Peyer's patch (tissue), 4 donors: Measurements from ENCODE around the gene KCNMA1. TPM values are rescaled to one million over a fixed set of nuclear protein-coding genes. Genes with fewer than 3 reads are reported as not detected.

Experiments used
- DNase-seq, 3 donors: peaks; one replicate each; pipeline ENCODE4 v3.0.0-alpha.2; 2017 to 2019
- H3K27ac ChIP-seq, 4 donors: fragments of 200-600 bp; sonication (generic); one replicate each; pipeline ENCODE4 v1.5.1; 2016 to 2019
- H3K27me3 ChIP-seq, 2 donors: fragments of 200-600 bp; sonication (generic); one replicate each; pipeline ENCODE4 v1.5.1; 2019
- H3K36me3 ChIP-seq, 3 donors: fragments of 200-600 bp; sonication (generic); one replicate each; pipeline ENCODE4 v1.5.1; 2016 to 2019
- H3K4me1 ChIP-seq, 4 donors: fragments of 200-600 bp; sonication (generic); one replicate each; pipeline ENCODE4 v1.5.1; 2016 to 2019
- H3K4me3 ChIP-seq, 4 donors: fragments of 200-600 bp; sonication (generic); 1 replicate in 3 of 4; 2 replicates in 1 of 4; pipeline ENCODE4 v1.5.1; 2016 to 2019; ENCODE audit warnings: mild to moderate bottlenecking in 1 of 4
- H3K9me3 ChIP-seq, 4 donors: fragments of 200-600 bp; sonication (generic); one replicate each; pipeline ENCODE4 v1.5.1; 2016 to 2019; ENCODE audit warnings: mild to moderate bottlenecking in 1 of 4
- POLR2A ChIP-seq, 2 donors: fragments of 450-650 bp; IDR thresholded peaks; one replicate each; pipeline ENCODE4 v1.5.1; 2017; ENCODE audit warnings: antibody characterized with exemption in 2 of 2, mild to moderate bottlenecking in 2 of 2, moderate library complexity in 2 of 2
- total RNA-seq, 4 donors: library from RNA; depleted of rRNA; stranded (reverse); fragments of >200 nt; gene quantifications; one replicate each; pipeline ENCODE4 v1.1.0, GENCODE V29; 2016
- TF ChIP-seq, protein P1 (sequence below), 6 experiments: fragments of 450-650 bp in 4 of 6; fragments of 200-600 bp in 2 of 6; sonication (generic) in 1 of 6; IDR thresholded peaks; one replicate each; pipeline ENCODE4 v1.5.1; 2017 to 2019; ENCODE audit warnings: antibody characterized with exemption in 6 of 6, mild to moderate bottlenecking in 3 of 6, moderate library complexity in 1 of 6

KCNMA1 gene
- total RNA-seq, 4 donors from 2014 or later, result 17.8 to 29.1 (median 23.9) TPM

DNA sequence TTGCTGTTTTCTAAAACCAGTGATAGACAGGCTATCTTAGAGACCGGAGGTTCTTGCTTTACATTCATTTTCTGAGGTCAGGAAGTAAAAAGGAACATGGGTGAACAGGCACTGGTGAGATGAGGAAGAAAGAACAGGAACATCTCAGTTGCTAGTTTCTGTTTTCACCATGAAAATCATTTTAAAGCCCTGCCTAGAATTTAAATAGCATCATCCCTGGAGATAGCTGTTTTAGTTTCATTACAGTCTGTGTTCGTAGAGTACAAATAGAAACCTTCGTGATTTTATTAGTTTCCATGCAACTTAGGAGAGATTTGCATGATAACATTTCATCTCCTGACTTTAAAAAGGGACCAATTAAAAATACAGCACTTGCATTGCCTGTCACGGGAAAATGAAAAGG lies 14.7 kb downstream of the KCNMA1 start:
- Histone ChIP-seq H3K27ac (no peak overlapping the region), H3K4me1 (peaks cover 0 to 4% (median 0%) of the 10 kb centered on the region in 4 donors), H3K27me3 (no peaks in the 10 kb centered on the region), H3K4me3 (no peak overlapping the region), H3K9me3 (no peaks in the 10 kb centered on the region), H3K36me3 (no peaks in the 10 kb centered on the region)
- TF ChIP-seq, protein P1, sequence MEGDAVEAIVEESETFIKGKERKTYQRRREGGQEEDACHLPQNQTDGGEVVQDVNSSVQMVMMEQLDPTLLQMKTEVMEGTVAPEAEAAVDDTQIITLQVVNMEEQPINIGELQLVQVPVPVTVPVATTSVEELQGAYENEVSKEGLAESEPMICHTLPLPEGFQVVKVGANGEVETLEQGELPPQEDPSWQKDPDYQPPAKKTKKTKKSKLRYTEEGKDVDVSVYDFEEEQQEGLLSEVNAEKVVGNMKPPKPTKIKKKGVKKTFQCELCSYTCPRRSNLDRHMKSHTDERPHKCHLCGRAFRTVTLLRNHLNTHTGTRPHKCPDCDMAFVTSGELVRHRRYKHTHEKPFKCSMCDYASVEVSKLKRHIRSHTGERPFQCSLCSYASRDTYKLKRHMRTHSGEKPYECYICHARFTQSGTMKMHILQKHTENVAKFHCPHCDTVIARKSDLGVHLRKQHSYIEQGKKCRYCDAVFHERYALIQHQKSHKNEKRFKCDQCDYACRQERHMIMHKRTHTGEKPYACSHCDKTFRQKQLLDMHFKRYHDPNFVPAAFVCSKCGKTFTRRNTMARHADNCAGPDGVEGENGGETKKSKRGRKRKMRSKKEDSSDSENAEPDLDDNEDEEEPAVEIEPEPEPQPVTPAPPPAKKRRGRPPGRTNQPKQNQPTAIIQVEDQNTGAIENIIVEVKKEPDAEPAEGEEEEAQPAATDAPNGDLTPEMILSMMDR (IDR thresholded peaks at IDR 0.05), result no peak
- TF ChIP-seq POLR2A (IDR thresholded peaks at IDR 0.05), result no peak
- DNase-seq, result no peak

DNA sequence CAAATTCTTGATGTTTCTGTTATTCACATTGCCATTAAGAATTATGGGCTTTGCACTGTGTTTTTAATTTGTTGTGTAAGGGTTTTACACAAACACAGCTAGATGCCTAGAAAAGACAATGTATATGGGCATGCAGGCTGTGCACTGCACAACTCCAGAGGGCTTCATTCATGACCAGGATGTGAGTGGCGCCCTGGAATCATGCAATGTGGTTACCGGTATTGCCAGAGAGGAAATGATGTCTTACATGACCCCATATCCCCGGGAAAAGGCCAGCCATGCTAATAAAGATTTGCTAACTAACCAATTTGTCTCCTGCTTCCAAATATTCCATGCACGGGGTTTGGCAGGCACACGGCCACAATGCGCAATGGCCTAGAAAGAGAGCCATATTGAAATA lies 16.9 kb downstream of the KCNMA1 start:
- Histone ChIP-seq H3K36me3 (no peaks in the 10 kb centered on the region), H3K9me3 (no peaks in the 10 kb centered on the region), H3K4me1 (peaks cover 0 to 4% (median 0%) of the 10 kb centered on the region in 4 donors), H3K27ac (no peak overlapping the region), H3K4me3 (no peak overlapping the region), H3K27me3 (no peaks in the 10 kb centered on the region)
- no peak for TF ChIP-seq POLR2A (IDR thresholded peaks at IDR 0.05)
- no peak for DNase-seq

DNA sequence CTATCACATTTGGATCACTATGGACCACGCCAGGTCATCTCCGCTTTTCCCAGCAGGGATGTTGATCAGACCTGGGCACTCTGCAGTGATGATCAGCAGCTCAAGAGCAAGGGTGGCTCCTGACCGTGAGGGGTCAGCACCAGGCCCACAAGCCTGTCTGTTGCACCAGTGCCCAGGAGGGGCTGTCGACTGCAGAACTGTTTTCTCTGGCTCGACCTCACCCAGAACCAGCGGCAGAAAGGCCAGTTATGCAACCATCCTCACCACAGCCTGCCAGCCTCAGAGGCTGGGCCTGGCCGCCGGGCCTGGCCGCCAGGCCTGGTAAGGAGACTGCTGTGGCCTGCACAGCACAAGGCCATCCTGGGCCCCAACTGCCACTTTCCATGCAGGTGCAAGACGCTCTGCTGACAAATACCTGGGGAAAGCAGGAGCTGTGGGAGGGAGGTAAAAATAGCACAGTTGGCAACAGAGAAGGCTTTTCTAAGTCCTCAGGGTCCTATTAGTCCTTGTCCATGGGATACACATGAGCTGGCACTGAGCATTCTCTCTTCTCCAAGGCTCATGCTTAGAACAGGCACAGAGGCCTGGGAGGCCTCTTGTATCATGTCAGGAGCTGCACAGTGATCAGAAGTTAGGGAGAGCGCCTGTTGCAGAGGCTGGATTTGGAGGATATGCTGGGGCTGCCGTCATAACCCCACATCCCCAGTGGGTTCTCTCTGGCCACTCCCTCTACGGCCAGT lies 17.5 kb downstream of the KCNMA1 start:
- DNase-seq, result no peak
- Histone ChIP-seq H3K9me3 (no peaks in the 10 kb centered on the region), H3K27ac (no peak overlapping the region), H3K27me3 (no peaks in the 10 kb centered on the region), H3K4me3 (no peak overlapping the region), H3K36me3 (no peaks in the 10 kb centered on the region), H3K4me1 (peaks cover 0 to 4% (median 0%) of the 10 kb centered on the region in 4 donors)
- no peak for TF ChIP-seq POLR2A (IDR thresholded peaks at IDR 0.05)
- TF ChIP-seq, protein P1 (IDR thresholded peaks at IDR 0.05), result no peak

DNA sequence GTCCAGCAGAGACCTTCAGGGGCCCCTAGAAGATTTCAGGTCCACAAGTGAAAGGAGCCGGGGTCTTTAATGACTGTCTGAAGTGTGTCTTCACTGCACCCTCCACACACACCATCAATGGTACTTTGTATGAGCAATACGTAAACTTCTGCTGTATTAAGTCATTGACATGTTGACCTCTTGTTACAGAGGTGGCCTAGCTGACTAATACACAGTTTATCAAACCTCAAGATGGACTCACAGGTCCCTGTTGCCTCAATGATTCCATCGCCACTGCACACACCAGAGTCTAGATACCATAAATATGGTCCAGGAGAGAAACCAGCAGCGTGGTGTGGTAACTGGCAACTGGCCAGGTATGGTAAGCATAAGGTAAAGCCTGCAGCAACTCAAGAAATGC lies 19.5 kb downstream of the KCNMA1 start:
- Histone ChIP-seq H3K4me3 (no peak overlapping the region), H3K4me1 (peaks cover 0 to 10% (median 0%) of the 10 kb centered on the region in 4 donors), H3K9me3 (no peaks in the 10 kb centered on the region), H3K36me3 (no peaks in the 10 kb centered on the region), H3K27me3 (no peaks in the 10 kb centered on the region), H3K27ac (no peak overlapping the region)
- TF ChIP-seq, protein P1 (IDR thresholded peaks at IDR 0.05), result no peak
- no peak for TF ChIP-seq POLR2A (IDR thresholded peaks at IDR 0.05)
- DNase-seq, result no peak

DNA sequence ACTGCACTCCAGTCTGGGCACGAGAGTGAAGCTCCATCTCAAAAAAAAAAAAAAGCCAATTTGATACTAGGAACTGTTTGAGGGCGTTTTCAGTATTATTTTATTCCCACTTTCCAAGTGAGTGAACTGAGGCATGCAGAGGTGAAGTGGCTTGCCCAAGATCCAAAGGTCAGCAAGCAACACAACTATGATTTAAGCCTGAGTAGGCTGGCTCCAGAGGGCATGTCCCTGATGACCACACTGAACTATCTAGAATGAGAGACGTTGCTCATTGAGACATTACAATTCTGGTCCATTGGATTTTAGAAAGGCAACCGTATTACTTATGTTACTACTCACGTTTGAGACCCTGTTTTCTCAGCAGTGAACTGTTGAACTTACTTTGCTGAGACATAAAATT lies 20.8 kb downstream of the KCNMA1 start:
- H3K9me3 ChIP-seq, result no peaks in the 10 kb centered on the region
- DNase-seq, result peak in 1 of 3 donors; percentile 57
- H3K27ac ChIP-seq, result no peak overlapping the region
- TF ChIP-seq, protein P1 (IDR thresholded peaks at IDR 0.05), result no peak
- TF ChIP-seq POLR2A (IDR thresholded peaks at IDR 0.05), result no peak
- no peaks in the 10 kb centered on the region for H3K27me3 ChIP-seq
- H3K4me1 ChIP-seq, result peaks cover 0 to 18% (median 0%) of the 10 kb centered on the region in 4 donors
- H3K4me3 ChIP-seq, result no peak overlapping the region
- H3K36me3 ChIP-seq, result no peaks in the 10 kb centered on the region

DNA sequence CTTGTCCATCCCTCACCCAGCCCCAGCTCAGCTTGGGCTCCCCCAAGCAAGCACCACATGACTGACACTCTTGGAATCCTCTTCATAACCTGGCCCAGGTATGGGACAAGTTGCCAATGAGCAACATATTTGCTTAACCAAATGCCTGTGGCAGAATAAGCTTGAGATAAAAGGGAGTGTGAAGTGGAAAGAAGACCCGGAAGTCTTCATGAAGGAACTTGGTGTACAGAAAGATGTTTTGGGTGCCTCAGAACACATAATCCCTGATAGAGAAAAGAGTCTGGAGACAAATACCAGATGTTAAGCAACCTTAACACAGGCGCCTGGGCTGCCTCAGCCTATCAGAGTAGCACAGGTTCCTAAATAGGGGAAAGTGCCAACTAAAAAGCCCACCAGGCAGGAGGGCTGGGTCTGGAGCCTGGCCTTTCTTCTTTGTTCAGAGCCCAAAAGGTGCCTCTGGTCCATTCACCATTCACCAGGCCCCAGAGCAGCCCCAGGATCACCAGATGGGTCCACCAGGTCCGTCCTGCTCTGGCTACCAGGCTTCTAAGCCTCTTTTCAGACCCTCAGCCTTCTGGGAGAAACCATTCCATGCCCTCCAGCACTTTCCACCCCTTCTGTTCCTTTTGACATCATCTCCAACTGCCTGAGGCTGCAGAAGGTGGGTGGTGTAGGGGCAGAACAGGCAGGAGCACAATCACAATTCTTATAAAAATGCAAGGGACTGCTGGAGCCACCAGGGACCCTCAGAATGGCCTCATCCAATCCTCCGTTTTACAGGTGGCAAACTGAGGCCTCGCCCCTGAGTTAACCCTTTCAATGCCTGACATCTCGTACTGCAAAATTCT lies 22.6 kb downstream of the KCNMA1 start:
- H3K4me3 ChIP-seq, result no peak overlapping the region
- H3K27me3 ChIP-seq, result no peaks in the 10 kb centered on the region
- no peaks in the 10 kb centered on the region for H3K36me3 ChIP-seq
- peaks cover 0 to 18% (median 2%) of the 10 kb centered on the region in 4 donors for H3K4me1 ChIP-seq
- peak overlapping the region in 1 of 4 donors; percentile 39 for H3K27ac ChIP-seq
- DNase-seq, result no peak
- no peak for TF ChIP-seq POLR2A (IDR thresholded peaks at IDR 0.05)
- TF ChIP-seq, protein P1 (IDR thresholded peaks at IDR 0.05), result no peak
- H3K9me3 ChIP-seq, result no peaks in the 10 kb centered on the region
